Epithelial cell of proximal tubule (primary cell): ENCODE measurements around the gene PRKCQ. TPM values are rescaled to one million over a fixed set of nuclear protein-coding genes. Genes with fewer than 3 reads are reported as not detected.

Experiments
- DNase-seq: peaks from one replicate; pipeline ENCODE4 v3.0.0-alpha.2; 2011; ENCODE audit warnings: low read depth
- H3K4me3 ChIP-seq: 2 replicates; pipeline ENCODE4 v1.5.1; 2011; ENCODE audit warnings: low read depth, mild to moderate bottlenecking, low read length
- CTCF ChIP-seq: conservative IDR thresholded peaks from 2 replicates; pipeline ENCODE4 v1.5.1; 2012; ENCODE audit warnings: low read depth, mild to moderate bottlenecking, low read length
- total RNA-seq: library from RNA; depleted of rRNA; stranded (reverse); fragments of >200 nt; gene quantifications from 2 replicates; pipeline ENCODE4 v1.2.3, GENCODE V29; 2015

PRKCQ gene
- total RNA-seq, 1 donor from 2014 or later = 6.8 TPM

DNA sequence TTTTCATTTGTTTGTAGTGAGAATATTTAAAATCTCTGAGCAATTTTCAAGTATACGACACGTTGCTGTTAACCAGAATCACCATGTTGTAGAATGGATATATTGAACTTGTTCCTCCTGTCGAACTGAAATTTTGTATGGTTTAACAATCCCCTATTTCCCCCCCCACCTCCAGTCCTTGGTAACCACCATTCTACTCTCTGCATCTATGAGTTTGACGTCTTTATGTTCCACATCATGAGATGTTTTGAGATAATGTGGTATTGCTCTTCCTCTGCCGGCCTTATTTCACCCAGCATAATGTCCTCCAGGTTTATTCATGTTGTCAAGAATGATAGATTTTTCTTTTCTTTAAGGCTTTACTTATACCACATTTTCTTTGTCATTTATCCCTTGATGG, 17.4 kb upstream of the PRKCQ start:
- no peak for DNase-seq
- H3K4me3 ChIP-seq = no peak overlapping the region
- TF ChIP-seq CTCF = no peak

DNA sequence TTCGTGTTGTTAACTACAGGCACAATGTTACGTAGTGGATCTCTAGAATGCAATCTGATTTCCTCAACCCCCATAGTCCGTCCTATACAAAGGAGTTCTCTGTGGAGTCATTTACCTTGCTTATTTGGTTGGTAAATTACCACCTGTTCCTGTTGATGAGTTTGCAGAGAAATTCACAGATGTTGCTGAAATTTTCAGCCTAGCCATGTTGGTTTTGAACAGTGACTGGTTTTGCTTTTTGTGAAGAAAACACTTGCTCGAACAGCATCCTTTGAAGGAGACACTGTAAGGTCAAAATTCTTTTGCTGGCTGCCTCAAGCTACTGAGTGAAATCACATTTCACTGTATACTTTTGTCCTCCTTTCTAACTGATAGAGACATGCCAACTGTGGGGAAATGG, 15.4 kb upstream of the PRKCQ start:
- no peak overlapping the region for H3K4me3 ChIP-seq
- DNase-seq = no peak
- TF ChIP-seq CTCF = no peak

- no peak overlapping the region for H3K4me3 ChIP-seq
- DNase-seq = no peak
- TF ChIP-seq CTCF = no peak
Observed at GRCh38 chr10:6593241-6593671, 13.2 kb upstream of the PRKCQ start.

DNA sequence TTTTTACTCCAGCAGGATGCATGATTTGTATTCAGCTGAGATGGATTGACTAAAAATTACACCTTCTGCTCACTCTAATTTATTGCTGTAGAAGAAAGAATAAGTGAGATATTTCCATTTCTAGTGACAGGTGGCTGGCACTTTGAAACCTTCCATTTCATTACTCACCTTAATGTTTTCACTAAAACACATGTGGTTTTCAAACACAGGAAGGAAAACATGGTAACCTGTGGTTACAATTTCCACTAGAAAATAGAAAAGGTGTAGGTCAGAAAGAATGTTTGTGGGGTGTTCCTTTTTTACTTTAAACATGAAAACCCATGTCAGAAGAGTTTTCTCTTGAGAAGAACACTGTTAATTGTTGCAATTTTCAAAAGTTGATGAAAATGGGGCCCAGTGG, 12.0 kb upstream of the PRKCQ start:
- DNase-seq = no peak
- H3K4me3 ChIP-seq = no peak overlapping the region
- TF ChIP-seq CTCF = no peak

DNA sequence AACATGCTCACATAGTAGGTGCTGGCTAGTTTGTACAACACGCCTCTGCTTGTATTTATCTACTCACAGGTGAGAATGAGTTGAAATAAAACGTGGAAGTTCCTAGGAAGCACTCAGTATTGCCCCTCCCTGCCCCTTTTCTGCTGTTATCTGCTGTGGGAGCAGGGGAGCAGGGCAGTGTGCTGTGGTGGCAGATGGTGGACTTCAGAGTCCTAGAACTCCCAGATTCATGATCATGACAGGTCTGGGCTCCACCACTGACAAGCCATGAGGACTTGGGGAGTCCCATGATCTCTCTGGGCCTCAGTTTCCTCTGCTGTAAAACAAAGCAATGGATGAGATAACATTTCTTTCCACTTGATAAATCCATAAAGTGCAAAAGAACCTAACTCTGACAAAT, 11.6 kb upstream of the PRKCQ start:
- no peak for DNase-seq
- H3K4me3 ChIP-seq = no peak overlapping the region
- no peak for TF ChIP-seq CTCF

GRCh38 chr10:6590100-6590499, 10.0 kb upstream of the PRKCQ start:
- no peak overlapping the region for H3K4me3 ChIP-seq
- DNase-seq = no peak
- TF ChIP-seq CTCF = no peak

GRCh38 chr10:6589287-6590094, 9.4 kb upstream of the PRKCQ start:
- DNase-seq = no peak

More at GRCh38 chr10:6589287-6590094, 9.4 kb upstream of the PRKCQ start:
- TF ChIP-seq CTCF = no peak
- H3K4me3 ChIP-seq = no peak overlapping the region
